Activated B cell treated with CpG ODN at 0.5 μM for 24 hours (primary cell): ENCODE measurements around the gene CD84. TPM values are rescaled to one million over a fixed set of nuclear protein-coding genes. Genes with fewer than 3 reads are reported as not detected.

Experiments used
- ATAC-seq: fragments of 200-7000 bp; cut with Tn5 transposase; one replicate; pipeline ENCODE4 v1.10.0; 2021; ENCODE audit warnings: low read depth, mild to moderate bottlenecking, moderate library complexity
- CTCF ChIA-PET: fragments of 350-600 bp; sonication (Branson Sonifier 250); formaldehyde crosslinking; loops from one replicate; lab custom pipeline; 2021; ENCODE audit warnings: antibody characterized with exemption; lab: Charles Lee
- POLR2A ChIA-PET: fragments of 350-600 bp; sonication (Branson Sonifier 250); formaldehyde crosslinking; loops from one replicate; lab custom pipeline; 2021; ENCODE audit warnings: antibody characterized with exemption; lab: Charles Lee
- DNase-seq: peaks from one replicate; pipeline ENCODE4 v3.0.0; 2022
- H3K27ac Mint-ChIP-seq: one replicate; pipeline ENCODE4 v1.8.0; 2020; ENCODE audit warnings: mixed read lengths
- H3K27me3 Mint-ChIP-seq: one replicate; pipeline ENCODE4 v1.8.0; 2021; ENCODE audit warnings: mixed read lengths
- H3K36me3 Mint-ChIP-seq: one replicate; pipeline ENCODE4 v1.8.0; 2021; ENCODE audit warnings: low read depth, mixed read lengths
- H3K4me1 Mint-ChIP-seq: one replicate; pipeline ENCODE4 v1.8.0; 2021; ENCODE audit warnings: mixed read lengths
- H3K4me3 Mint-ChIP-seq: one replicate; pipeline ENCODE4 v1.8.0; 2020; ENCODE audit warnings: mild to moderate bottlenecking, mixed read lengths
- H3K9me3 Mint-ChIP-seq: one replicate; pipeline ENCODE4 v1.8.0; 2020; ENCODE audit warnings: mixed read lengths
- CTCF ChIP-seq: fragments of 200-600 bp; IDR thresholded peaks from one replicate; pipeline ENCODE4 v1.8.0; 2022; ENCODE audit warnings: antibody characterized with exemption, mild to moderate bottlenecking
- intact Hi-C: fragments of 100-400 bp; cut with micrococcal nuclease; formaldehyde crosslinking; loops from one replicate; pipeline ENCODE4 v1.15.1; 2024
- total RNA-seq: library from RNA; stranded (reverse); gene quantifications from 2 replicates; pipeline ENCODE4 v1.2.3, GENCODE V29; 2022

The CD84 gene
- total RNA-seq, 1 donor from 2014 or later: 65.5 TPM

GRCh38 chr1:160575112-160575664 is 4.1 kb downstream of the CD84 start:
- CTCF ChIA-PET: interaction anchor here (1.0 to 1.7 kb wide), 3 partner anchors 26 to 32 kb away, joined by 4 to 5 read pairs (median 4); no protein-coding TSS in a partner anchor
- POLR2A ChIA-PET: interaction anchor here (0.7 to 6.2 kb wide), 8 partner anchors 16 to 143 kb away, joined by 3 to 56 read pairs (median 3); no protein-coding TSS in a partner anchor
- no peaks in the 10 kb centered on the region for H3K27me3 Mint-ChIP-seq
- peak overlapping the region; percentile 91 for H3K4me3 Mint-ChIP-seq
- ATAC-seq: peak; percentile 78
- peaks cover 95% of the 10 kb centered on the region for H3K4me1 Mint-ChIP-seq
- DNase-seq: peak; percentile 28
- no peak for TF ChIP-seq CTCF
- peak overlapping the region; percentile 91 for H3K27ac Mint-ChIP-seq
- H3K9me3 Mint-ChIP-seq: no peaks in the 10 kb centered on the region
- intact Hi-C loops: loop anchor here (1.0 to 2.0 kb wide), 2 partner anchors 14 to 26 kb away; no protein-coding TSS in a partner anchor
- H3K36me3 Mint-ChIP-seq: peaks cover 45% of the 10 kb centered on the region

GRCh38 chr1:160570840-160571239 is 8.5 kb downstream of the CD84 start:
- DNase-seq: no peak

GRCh38 chr1:160569806-160570205 is 9.5 kb downstream of the CD84 start:
- TF ChIP-seq CTCF: no peak
- DNase-seq: no peak
- Mint-ChIP-seq H3K9me3 (no peaks in the 10 kb centered on the region), H3K27ac (peak overlapping the region; percentile 66), H3K36me3 (peaks cover 56% of the 10 kb centered on the region), H3K4me3 (peak overlapping the region; percentile 13), H3K4me1 (peaks cover 90% of the 10 kb centered on the region), H3K27me3 (no peaks in the 10 kb centered on the region)
- ATAC-seq: no peak
- intact Hi-C loops: no loop called here
- CTCF ChIA-PET: interaction anchor here (0.9 to 1.1 kb wide), 2 partner anchors 11 to 19 kb away, joined by 3 read pairs; no protein-coding TSS in a partner anchor
- POLR2A ChIA-PET: interaction anchor here (1.4 kb wide), 1 partner anchor 9 kb away, joined by 4 read pairs; no protein-coding TSS in a partner anchor

More at GRCh38 chr1:160570840-160571239, 8.5 kb downstream of the CD84 start:
- CTCF ChIA-PET: no interaction called here
- TF ChIP-seq CTCF: no peak
- Mint-ChIP-seq H3K9me3 (no peaks in the 10 kb centered on the region), H3K4me1 (peaks cover 92% of the 10 kb centered on the region), H3K27me3 (no peaks in the 10 kb centered on the region), H3K4me3 (no peak overlapping the region), H3K36me3 (peaks cover 53% of the 10 kb centered on the region), H3K27ac (no peak overlapping the region)
- intact Hi-C loops: no loop called here
- no peak for ATAC-seq
- POLR2A ChIA-PET: interaction anchor here (1.4 kb wide), 1 partner anchor 10 kb away, joined by 4 read pairs; no protein-coding TSS in a partner anchor

- CTCF ChIA-PET: no interaction called here
- peaks cover 3% of the 10 kb centered on the region for H3K9me3 Mint-ChIP-seq
- no peaks in the 10 kb centered on the region for H3K27me3 Mint-ChIP-seq
- peaks cover 69% of the 10 kb centered on the region for H3K36me3 Mint-ChIP-seq
- peaks cover 76% of the 10 kb centered on the region for H3K4me1 Mint-ChIP-seq
- intact Hi-C loops: loop anchor here (1.0 kb wide), 1 partner anchor 8 kb away; no protein-coding TSS in a partner anchor
- TF ChIP-seq CTCF: no peak
- peak overlapping the region; percentile 21 for H3K4me3 Mint-ChIP-seq
- ATAC-seq (peak; percentile 62), DNase-seq (no peak)
- POLR2A ChIA-PET: interaction anchor here (1.7 kb wide), 1 partner anchor 18 kb away, joined by 6 read pairs; no protein-coding TSS in a partner anchor
- peak overlapping the region; percentile 54 for H3K27ac Mint-ChIP-seq
These were observed 11.2 kb downstream of the CD84 start for GRCh38 chr1:160567858-160568682.
